LHCN-M2 (cell line): ENCODE results near the gene FER1L5. TPM values are rescaled to one million over a fixed set of nuclear protein-coding genes. Genes with fewer than 3 reads are reported as not detected.
"Not testable (repeated sequence)": the region's sequence is repeated elsewhere in the genome, so short reads cannot be mapped to it uniquely, and the experiment has no call there.

Source experiments
- DNase-seq: peaks from one replicate; pipeline ENCODE4 v3.0.0-alpha.2; 2012; ENCODE audit warnings: low read depth
- total RNA-seq: library from RNA; depleted of rRNA; stranded (reverse); fragments of >200 nt; gene quantifications from 2 replicates; pipeline ENCODE4 v1.2.3, GENCODE V29; 2014

FER1L5 gene
- total RNA-seq, 1 experiment from 2014 or later = not detected

GRCh38 chr2:96636551-96637171, 5.9 kb upstream of the FER1L5 start:
- DNase-seq = no peak

DNA sequence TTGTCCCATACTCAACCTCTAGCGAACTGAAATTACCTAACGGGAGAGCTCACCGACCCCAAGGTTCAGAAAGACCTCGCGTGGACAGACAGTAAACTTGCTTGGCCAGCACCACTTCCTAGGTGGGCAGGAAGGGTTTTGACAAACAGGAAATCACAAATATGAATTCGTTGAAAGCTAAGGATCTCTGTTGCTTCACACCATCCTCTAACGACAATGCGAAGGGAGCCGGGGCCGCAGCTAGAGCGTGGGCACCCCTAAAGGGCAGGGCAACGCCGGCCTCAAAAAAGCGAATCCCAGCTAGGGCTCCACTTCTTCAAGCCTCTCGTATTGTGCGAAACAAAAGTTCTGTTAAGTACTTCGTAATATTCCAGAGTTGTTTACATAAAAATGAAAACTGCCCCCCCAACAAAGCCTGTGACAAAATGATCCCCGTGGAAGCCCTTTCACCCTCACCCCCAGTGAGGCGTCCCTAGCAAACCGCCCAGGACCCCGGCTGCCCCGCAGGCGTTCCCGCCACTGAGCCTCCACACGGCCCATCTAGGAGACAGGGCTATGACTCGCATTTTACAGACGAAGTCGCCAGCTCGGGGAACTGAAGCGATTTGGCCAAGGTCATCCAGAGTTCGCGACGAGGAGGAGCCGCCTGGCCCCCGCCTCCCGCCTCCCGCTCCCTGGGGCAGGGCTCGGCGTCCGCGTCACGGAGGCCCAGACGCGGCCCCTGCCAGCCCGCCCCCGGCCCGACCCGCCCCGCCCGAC, 5.0 kb upstream of the FER1L5 start:
- peak; percentile 86 for DNase-seq

DNA sequence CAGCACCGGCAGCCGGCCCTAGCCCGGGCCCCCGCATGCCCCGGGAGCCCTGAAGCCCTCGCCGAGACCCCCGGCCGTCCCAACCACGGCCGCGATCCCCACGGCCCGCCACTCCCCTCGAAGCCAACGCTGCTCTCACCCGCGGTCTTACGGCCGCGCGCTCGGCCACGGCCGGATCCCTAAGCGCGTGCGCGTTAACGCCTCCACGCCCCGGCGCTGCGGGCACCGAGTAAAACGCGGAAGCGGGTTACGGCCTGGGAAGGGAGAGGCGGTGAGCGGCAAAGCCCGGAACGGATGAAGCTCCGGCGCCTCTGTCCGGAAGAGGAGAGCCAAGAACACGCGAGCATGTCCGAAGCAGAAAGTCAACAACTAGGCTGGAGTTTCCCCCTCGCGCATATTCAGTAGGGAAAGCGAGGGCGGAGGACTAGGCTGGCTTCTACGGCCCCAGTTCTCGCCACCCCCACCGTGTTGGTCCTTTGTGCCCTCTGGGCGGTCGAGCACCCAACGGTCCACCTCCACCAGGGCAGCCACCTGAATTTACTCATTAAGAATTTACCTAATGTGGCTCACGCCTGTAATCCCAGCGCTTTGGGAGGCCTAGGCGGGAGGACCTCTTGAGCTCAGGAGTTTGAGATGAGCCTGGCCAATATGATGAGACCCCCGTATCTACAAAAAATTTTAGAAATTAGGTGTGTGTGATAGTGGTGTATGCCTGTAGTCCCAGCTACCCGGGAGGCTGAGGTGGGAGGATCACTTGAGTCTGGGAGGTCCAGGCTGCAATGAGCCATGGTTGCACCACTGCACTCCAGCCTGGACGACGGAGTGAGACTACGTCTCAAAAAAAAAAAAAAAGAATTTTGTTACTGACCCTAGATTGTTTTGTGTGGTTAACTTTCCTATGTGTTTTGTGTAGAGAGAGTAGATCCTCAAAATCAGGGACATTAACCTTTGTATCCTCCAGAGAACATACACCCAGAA, 4.1 kb upstream of the FER1L5 start, which contains the start of gene KANSL3:
KANSL3 (minus strand) TSS at position 169 of the 978 bp plus-strand sequence. CDS start 1,177 bp downstream, outside the sequence.
- DNase-seq = peak; percentile 89

DNA sequence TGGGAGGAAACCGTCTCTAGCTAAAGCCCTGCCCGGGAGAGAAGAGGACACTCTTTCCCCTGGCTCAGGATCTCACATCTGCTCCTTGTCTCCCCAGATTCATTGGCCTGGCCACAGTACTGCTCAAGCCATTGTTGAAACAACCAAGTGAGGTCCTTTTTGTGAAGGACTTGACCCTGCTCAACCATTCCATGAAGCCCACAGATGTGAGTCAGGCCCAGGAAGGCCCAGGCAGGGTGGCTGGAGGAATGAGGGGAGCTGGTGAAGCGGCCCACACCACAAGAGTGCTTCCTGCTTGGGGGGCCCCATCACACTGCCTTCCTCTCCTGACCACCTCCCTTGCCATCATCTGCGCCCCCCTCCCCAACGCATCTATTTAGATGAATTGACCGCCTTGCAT, 5.1 kb downstream of the FER1L5 start:
- DNase-seq = no peak

GRCh38 chr2:96648306-96648930, 5.9 kb downstream of the FER1L5 start:
- no peak for DNase-seq

DNA sequence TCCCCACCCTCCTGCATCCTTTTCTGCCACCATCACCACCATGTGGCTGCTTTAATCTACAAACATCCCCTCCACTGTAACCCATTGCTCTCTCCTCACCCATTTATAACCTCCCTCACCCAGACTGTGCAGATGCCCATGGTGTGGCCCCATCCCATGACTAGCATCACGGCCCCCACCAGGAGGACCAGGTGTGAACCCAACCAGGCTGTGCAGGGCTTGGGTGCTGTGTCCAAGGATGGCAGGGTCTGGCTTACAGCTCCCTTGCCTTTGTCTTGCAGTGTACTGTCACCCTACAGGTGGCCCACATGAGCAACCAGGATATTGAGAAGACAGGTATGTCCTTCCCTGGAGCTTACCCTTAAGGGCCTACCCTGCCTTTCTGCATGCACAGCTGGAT, 6.8 kb downstream of the FER1L5 start:
- DNase-seq = no peak

- DNase-seq = no peak
Observed at GRCh38 chr2:96651793-96652192, 9.2 kb downstream of the FER1L5 start.

- DNase-seq = not testable (repeated sequence)
Observed at GRCh38 chr2:96654791-96655190, 12.2 kb downstream of the FER1L5 start.

DNA sequence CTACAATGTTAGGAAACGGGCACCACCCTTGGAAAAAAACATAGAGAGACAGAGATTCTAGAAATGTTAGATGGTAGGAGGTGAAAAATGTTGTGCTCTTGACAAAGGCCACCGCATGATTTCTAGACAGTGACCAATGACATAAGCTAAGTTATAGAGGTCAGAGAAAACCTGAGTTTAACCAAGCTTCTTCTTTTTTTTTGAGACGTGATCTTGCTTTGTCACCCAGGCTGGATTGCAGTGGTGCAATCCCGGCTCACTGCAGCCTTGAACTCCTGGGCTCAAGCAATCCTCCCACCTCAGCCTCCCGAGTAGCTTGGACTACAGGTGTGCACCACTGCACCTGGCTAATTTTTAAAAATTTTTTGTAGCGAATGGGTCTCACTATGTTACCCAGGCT, 13.0 kb downstream of the FER1L5 start:
- DNase-seq = no peak

DNA sequence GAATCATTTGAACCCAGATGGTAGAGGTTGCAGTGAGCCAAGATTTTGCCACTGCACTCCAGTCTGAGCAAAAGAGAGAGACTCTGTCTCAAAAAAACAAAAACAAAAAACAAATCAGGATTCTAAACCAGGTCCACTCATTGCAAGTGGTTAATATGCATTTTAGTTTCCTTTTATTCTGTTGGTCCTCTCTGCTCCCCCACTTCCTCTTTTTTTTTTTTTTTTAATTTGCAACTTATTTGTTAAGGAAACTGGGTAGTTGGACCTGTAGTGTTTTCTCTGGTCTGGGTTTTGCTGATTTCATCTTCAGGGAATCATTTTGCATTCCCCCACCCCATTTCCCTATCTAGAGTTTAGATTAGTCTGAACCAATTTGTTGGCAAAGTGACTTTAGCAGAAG, 14.0 kb downstream of the FER1L5 start:
- DNase-seq = no peak

GRCh38 chr2:96661324-96661723, 18.8 kb downstream of the FER1L5 start:
- DNase-seq = no peak

- DNase-seq = no peak
Observed at GRCh38 chr2:96662360-96662759, 19.8 kb downstream of the FER1L5 start.

DNA sequence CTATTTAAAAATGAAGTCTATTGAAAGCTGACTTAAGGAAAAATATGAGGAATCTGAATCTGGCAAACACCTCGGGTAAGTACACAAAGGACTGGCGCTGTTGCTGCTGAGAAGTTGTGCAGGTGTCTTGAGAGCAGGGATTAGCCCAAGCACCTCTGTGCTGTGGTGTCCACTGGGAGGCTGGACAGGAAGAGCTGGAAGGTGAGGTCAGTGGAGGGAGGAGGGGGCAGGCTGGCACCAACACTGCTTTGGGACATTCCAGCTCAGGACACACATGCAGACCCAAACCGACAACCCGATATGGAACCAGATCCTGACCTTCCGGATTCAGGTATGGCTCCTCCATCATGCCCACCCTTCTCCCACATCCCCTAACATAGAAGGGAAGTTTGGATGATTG, 20.6 kb downstream of the FER1L5 start:
- no peak for DNase-seq

GRCh38 chr2:96663829-96664228, 21.3 kb downstream of the FER1L5 start:
- no peak for DNase-seq

DNA sequence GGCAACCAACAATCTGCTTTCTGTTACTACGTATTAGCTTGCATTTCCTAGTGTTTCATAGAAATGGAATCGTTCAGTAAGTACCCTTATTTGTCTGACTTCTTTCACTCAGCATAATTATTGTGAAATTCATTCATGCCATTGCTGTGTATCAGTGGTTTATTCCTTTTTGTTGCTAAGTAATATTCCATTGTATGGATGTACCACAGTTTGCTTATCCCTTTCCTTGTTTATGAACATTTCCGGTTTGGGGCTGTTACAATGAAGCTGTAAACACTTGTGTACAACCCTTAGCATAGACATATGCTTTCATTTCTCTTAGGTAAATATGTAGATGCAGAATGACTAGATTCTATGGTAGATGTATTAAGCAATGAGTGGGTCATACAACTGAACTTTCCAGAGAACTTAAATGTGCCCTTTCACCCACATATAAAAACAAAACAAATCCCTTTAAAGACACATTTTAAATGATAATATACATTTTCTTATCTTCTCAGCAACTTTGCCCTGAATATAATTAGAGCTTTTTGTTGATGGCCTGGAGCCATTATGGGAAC, 21.9 kb downstream of the FER1L5 start:
- DNase-seq = no peak

GRCh38 chr2:96665083-96665569, 22.6 kb downstream of the FER1L5 start:
- DNase-seq = peak; percentile 96

- DNase-seq = not testable (repeated sequence)
Observed at GRCh38 chr2:96665717-96666116, 23.2 kb downstream of the FER1L5 start.

DNA sequence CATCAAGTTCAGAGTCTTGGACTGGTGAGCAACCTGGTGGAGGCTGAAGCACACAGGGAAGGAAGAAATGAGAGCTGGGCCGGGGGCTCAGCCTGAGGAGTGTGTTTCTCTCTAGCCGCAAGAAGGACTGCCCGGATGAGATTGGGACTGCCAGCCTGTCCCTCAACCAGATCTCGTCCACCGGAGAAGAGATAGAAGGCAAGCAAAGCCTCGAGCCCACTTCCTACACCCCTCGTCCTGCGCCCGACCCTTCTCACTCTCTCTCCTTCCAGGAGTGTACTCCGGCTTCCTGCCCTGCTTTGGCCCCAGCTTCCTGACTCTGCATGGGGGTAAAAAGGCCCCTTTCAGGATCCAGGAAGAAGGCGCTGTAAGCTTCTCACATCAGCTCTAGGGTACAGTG, 26.2 kb downstream of the FER1L5 start:
- no peak for DNase-seq

GRCh38 chr2:96669539-96670215, 27.1 kb downstream of the FER1L5 start:
- DNase-seq = no peak

GRCh38 chr2:96679848-96680247, 37.3 kb downstream of the FER1L5 start:
- DNase-seq = no peak
